K562 (cell line): ENCODE data around the gene FAM117A. TPM values are rescaled to one million over a fixed set of nuclear protein-coding genes. Genes with fewer than 3 reads are reported as not detected.
A peak's percentile ranks its signal among the peaks of the same experiment; 100 is the strongest.

Experiments used
- BRF2 ChIP-seq: IDR thresholded peaks from 3 replicates; pipeline ENCODE4 v1.6.1; 2011; ENCODE audit warnings: borderline replicate concordance, mild to moderate bottlenecking; ENCODE audit not compliant: insufficient read length, insufficient read depth
- ELK1 ChIP-seq: sonication (generic); formaldehyde crosslinking; IDR thresholded peaks from 2 replicates; pipeline ENCODE4 v1.8.1; 2022; ENCODE audit warnings: missing genetic modification reagents
- ETV5 ChIP-seq: sonication (generic); formaldehyde crosslinking; IDR thresholded peaks from 2 replicates; pipeline ENCODE4 v1.4.0; 2020; ENCODE audit warnings: low read depth, mild to moderate bottlenecking, missing genetic modification reagents
- FOXM1 ChIP-seq, 2 experiments: fragments of 450-650 bp in 1 of 2; sonication (generic) in 1 of 2; formaldehyde crosslinking in 1 of 2; IDR thresholded peaks; 2 replicates each; pipeline versions ENCODE4 v1.6.1 to v1.9.0; 2017 to 2022; ENCODE audit warnings: low read depth in 2 of 2, mild to moderate bottlenecking in 2 of 2, missing genetic modification reagents in 1 of 2, moderate library complexity in 1 of 2
- GMEB1 ChIP-seq: fragments of 250-450 bp; sonication (Bioruptor Pico); IDR thresholded peaks from 2 replicates; pipeline ENCODE4 v1.4.0; 2020; ENCODE audit warnings: mild to moderate bottlenecking
- LARP7 ChIP-seq: fragments of 450-650 bp; IDR thresholded peaks from 2 replicates; pipeline ENCODE4 v1.6.1; 2016
- LCOR ChIP-seq: sonication (generic); formaldehyde crosslinking; IDR thresholded peaks from 2 replicates; pipeline ENCODE4 v1.8.0; 2022; ENCODE audit warnings: mild to moderate bottlenecking, missing genetic modification reagents
- MBD1 ChIP-seq: fragments of 250-450 bp; sonication (Bioruptor Pico); IDR thresholded peaks from 2 replicates; pipeline ENCODE4 v1.8.0; 2022; ENCODE audit warnings: inconsistent platforms
- MITF ChIP-seq: IDR thresholded peaks from 2 replicates; pipeline ENCODE4 v1.6.1; 2014; ENCODE audit warnings: antibody characterized with exemption
- NCOA2 ChIP-seq, 2 experiments: fragments of 450-650 bp; IDR thresholded peaks; 2 replicates each; pipeline ENCODE4 v1.6.1; 2018; ENCODE audit warnings: mild to moderate bottlenecking in 2 of 2, moderate library complexity in 1 of 2; ENCODE audit not compliant: partially characterized antibody in 2 of 2
- NFRKB ChIP-seq: fragments of 450-650 bp; IDR thresholded peaks from 2 replicates; pipeline ENCODE4 v1.6.1; 2016; ENCODE audit warnings: low read depth
- NR0B1 ChIP-seq: fragments of 450-650 bp; IDR thresholded peaks from one replicate; pipeline ENCODE4 v1.6.1; 2018; ENCODE audit warnings: mild to moderate bottlenecking, moderate library complexity; ENCODE audit not compliant: partially characterized antibody
- PPARD ChIP-seq: fragments of 250-450 bp; sonication (Bioruptor Pico); IDR thresholded peaks from 2 replicates; pipeline ENCODE4 v1.8.0; 2022; ENCODE audit warnings: inconsistent platforms, mild to moderate bottlenecking, moderate library complexity
- SMARCA4 ChIP-seq: fragments of 450-650 bp; IDR thresholded peaks from 2 replicates; pipeline ENCODE4 v1.6.1; 2016
- SP2 ChIP-seq: IDR thresholded peaks from 2 replicates; pipeline ENCODE4 v1.6.1; 2011; ENCODE audit warnings: mild to moderate bottlenecking, low read depth, low read length, moderate library complexity; ENCODE audit not compliant: poor library complexity, severe bottlenecking; ENCODE audit errors: extremely low read depth
- ZKSCAN1 ChIP-seq: fragments of 150-350 bp; IDR thresholded peaks from 2 replicates; pipeline ENCODE4 v1.6.1; 2016; ENCODE audit warnings: low read depth, low read length
- polyA plus RNA-seq, 8 experiments: library from polyadenylated mRNA; depleted of rRNA in 4 of 8; stranded (reverse) in 5 of 8; unstranded in 3 of 8; fragments of >200 nt; fragmentation: Nextera tagmentation in 2 of 8; fragmentation: Illumina TruSeq in 1 of 8; extraction: Ambion mirVana in 2 of 8; extraction: Trizol in 1 of 8; gene quantifications; 2 replicates each; pipeline versions ENCODE4 v1.2.1 to v1.2.3, GENCODE V29; 2011 to 2014; ENCODE audit warnings: inconsistent platforms in 1 of 8, missing spikeins in 1 of 8
- total RNA-seq, 7 experiments: library from RNA; depleted of rRNA in 6 of 7; stranded (reverse); fragments of >200 nt in 6 of 7; fragmentation: Illumina TruSeq in 2 of 7; extraction: Trizol in 2 of 7; gene quantifications; 2 replicates each; pipeline versions ENCODE4 v1.2.1 to v1.2.3, GENCODE V29; 2011 to 2021; ENCODE audit warnings: low replicate concordance in 1 of 7

The FAM117A gene
- total and polyA plus RNA-seq, 9 of the 15 experiments (the other 6 are each of a cell fraction or from before 2014, with no cell fraction given), result 3.1 to 79.7 (median 36.6) TPM

- TF ChIP-seq ETV5 (CRISPR knock-in tag) (0 out of 2 replicates have a peak, but pooled peaks have one; percentile 48), LARP7 (no peak), PPARD (no peak), SMARCA4 (peak; percentile 85), BRF2 (no peak), SP2 (no peak), GMEB1 (CRISPR knock-in tag) (no peak), ELK1 (CRISPR knock-in tag) (no peak), NR0B1 (no peak), ZKSCAN1 (no peak), MBD1 (CRISPR knock-in tag) (no peak), FOXM1 (IDR thresholded peaks at IDR 0.05; ENCODE audit: low read depth) (peak; percentile 60), FOXM1 (CRISPR knock-in tag; IDR thresholded peaks at IDR 0.05; ENCODE audit: low read depth) (no peak), NFRKB (no peak), NCOA2 (IDR thresholded peaks at IDR 0.05; ENCODE audit: partially characterized antibody in 2 of 2) (no peak), LCOR (peak; percentile 65; the same call in 1 of the 2 replicates), MITF (peak; percentile 88)
Observed at GRCh38 chr17:49760932-49761558, 2.9 kb downstream of the FAM117A start (continued).
